ENCODE measurements around the gene CHCT1.
A peak's percentile ranks its signal among the peaks of the same experiment; 100 is the strongest.
"Not testable (repeated sequence)": the region's sequence is repeated elsewhere in the genome, so short reads cannot be mapped to it uniquely, and the experiment has no call there.

CHCT1 gene

DNA sequence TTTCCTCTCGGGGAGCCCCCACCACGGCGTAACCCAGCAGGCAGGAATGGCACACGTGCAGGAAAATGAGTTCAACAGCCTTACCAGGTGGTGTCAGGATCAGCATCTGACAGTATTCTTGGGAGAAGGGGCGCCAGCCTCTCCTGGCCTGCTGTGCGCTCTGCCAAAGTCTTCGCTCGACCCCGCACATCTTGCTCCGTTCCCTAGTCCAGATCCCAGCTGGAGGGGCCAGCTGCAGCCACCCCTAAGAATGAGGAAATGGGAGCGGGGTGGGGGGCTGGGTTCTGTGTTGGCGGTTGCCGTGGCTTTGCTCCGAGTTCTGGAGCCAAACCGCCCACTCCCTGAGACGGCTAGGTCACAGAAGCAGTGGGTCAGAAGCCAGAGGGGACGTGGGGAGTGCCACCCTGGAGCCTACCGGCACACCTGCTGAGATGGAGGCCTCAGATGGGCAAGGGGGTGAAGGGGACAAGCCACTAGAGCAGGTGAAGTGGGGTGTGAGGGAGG is at the start of gene CHCT1:
Gene CHCT1, plus strand, starts transcription at position 328 of the 504 bp plus-strand sequence. Its CDS starts 104 bp downstream, at position 432.
- H3K27me3 ChIP-seq (ENCODE audit: insufficient read depth, insufficient read length), result peaks cover 14% of the 10 kb centered on the region
- peak within 1 kb of the TSS; percentile 88 for H3K9ac ChIP-seq (ENCODE audit: insufficient read length, low read depth)
- no peaks in the 10 kb centered on the region for H3K4me1 ChIP-seq (ENCODE audit: insufficient read depth, insufficient read length)
- H3K36me3 ChIP-seq (ENCODE audit: insufficient read depth, insufficient read length, low read length), result no peaks in the 10 kb centered on the region
- TF ChIP-seq ZNF274 (IDR thresholded peaks at IDR 0.05; ENCODE audit: low read depth, low read length) (no peak), SUZ12 (IDR thresholded peaks at IDR 0.05; ENCODE audit: extremely low read depth, insufficient read depth, insufficient read length) (no peak), YY1 (IDR thresholded peaks at IDR 0.05; ENCODE audit: insufficient read depth, insufficient read length) (no peak)
- no peak for DNase-seq (ENCODE audit: low read depth, low spot score)
- no peaks in the 10 kb centered on the region for H3K9me3 ChIP-seq (ENCODE audit: insufficient read depth, low read length)
- peak within 1 kb of the TSS; percentile 53 for H3K4me3 ChIP-seq (ENCODE audit: insufficient read length, low read depth)

GRCh38 chr17:60372790-60373483 is 49.4 kb upstream of the CHCT1 start:
- no peaks in the 10 kb centered on the region for H3K9me3 ChIP-seq (ENCODE audit: insufficient read depth, low read length)
- H3K4me1 ChIP-seq (ENCODE audit: insufficient read depth, insufficient read length), result no peaks in the 10 kb centered on the region
- H3K27me3 ChIP-seq (ENCODE audit: insufficient read depth, insufficient read length), result no peaks in the 10 kb centered on the region
- peaks cover 10% of the 10 kb centered on the region for H3K36me3 ChIP-seq (ENCODE audit: insufficient read depth, insufficient read length, low read length)
- H3K4me3 ChIP-seq (ENCODE audit: insufficient read length, low read depth), result no peak overlapping the region
- no peak overlapping the region for H3K9ac ChIP-seq (ENCODE audit: insufficient read length, low read depth)
- no peak for DNase-seq (ENCODE audit: low read depth, low spot score)
- TF ChIP-seq SUZ12 (IDR thresholded peaks at IDR 0.05; ENCODE audit: extremely low read depth, insufficient read depth, insufficient read length) (no peak), YY1 (IDR thresholded peaks at IDR 0.05; ENCODE audit: insufficient read depth, insufficient read length) (no peak), ZNF274 (IDR thresholded peaks at IDR 0.05; ENCODE audit: low read depth, low read length) (no peak)

DNA sequence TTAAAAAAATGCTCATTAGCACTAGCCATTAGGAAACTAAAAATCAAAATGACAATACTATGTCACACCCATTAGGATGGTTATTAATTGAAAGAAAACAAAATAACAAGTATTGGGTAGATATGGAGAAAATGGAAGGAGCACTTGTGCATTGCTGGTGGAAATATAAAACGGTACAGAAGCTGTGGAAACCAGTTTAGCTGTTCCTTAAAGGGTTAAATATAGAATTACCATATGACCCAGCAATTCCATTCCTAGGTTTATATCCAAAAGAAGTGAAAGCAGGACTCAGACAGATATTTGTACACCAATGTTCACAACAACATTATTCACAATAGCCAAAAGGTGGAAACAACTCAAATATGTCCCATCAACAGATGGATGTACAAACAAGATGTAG is 44.1 kb upstream of the CHCT1 start:
- not testable (repeated sequence) for H3K4me1 ChIP-seq (ENCODE audit: insufficient read depth, insufficient read length); H3K9me3 ChIP-seq (ENCODE audit: insufficient read depth, low read length); H3K9ac ChIP-seq (ENCODE audit: insufficient read length, low read depth); H3K27me3 ChIP-seq (ENCODE audit: insufficient read depth, insufficient read length); H3K4me3 ChIP-seq (ENCODE audit: insufficient read length, low read depth); DNase-seq (ENCODE audit: low read depth, low spot score)
- H3K36me3 ChIP-seq (ENCODE audit: insufficient read depth, insufficient read length, low read length), result peaks cover 10% of the 10 kb centered on the region

DNA sequence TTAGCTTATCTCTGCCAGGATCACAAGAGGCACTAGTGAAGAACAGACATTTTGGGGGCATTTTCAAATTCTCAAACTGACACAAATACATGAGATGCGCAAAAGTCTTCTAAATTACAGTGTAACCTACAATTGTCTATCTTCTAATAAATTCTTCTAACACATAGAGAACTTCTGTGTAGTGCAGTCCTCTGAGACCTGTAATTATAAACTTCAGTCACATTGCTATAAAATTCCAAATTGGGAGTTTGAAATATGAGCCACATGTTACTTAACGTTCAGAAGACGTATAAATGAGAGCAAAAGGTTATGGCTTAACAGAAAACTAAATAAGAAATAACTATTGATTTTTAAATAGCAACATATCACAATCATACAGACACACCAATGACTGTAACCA is 42.8 kb upstream of the CHCT1 start:
- H3K4me1 ChIP-seq (ENCODE audit: insufficient read depth, insufficient read length); H3K36me3 ChIP-seq (ENCODE audit: insufficient read depth, insufficient read length, low read length); H3K4me3 ChIP-seq (ENCODE audit: insufficient read length, low read depth); H3K9me3 ChIP-seq (ENCODE audit: insufficient read depth, low read length); H3K9ac ChIP-seq (ENCODE audit: insufficient read length, low read depth); H3K27me3 ChIP-seq (ENCODE audit: insufficient read depth, insufficient read length); DNase-seq (ENCODE audit: low read depth, low spot score): not testable (repeated sequence)

GRCh38 chr17:60381958-60382357 is 40.3 kb upstream of the CHCT1 start:
- Histone ChIP-seq H3K27me3 (ENCODE audit: insufficient read depth, insufficient read length) (no peaks in the 10 kb centered on the region), H3K9ac (ENCODE audit: insufficient read length, low read depth) (no peak overlapping the region), H3K36me3 (ENCODE audit: insufficient read depth, insufficient read length, low read length) (peaks cover 5% of the 10 kb centered on the region), H3K4me3 (ENCODE audit: insufficient read length, low read depth) (no peak overlapping the region), H3K4me1 (ENCODE audit: insufficient read depth, insufficient read length) (peaks cover 3% of the 10 kb centered on the region), H3K9me3 (ENCODE audit: insufficient read depth, low read length) (no peaks in the 10 kb centered on the region)
- DNase-seq (ENCODE audit: low read depth, low spot score), result no peak
- no peak for TF ChIP-seq ZNF274 (IDR thresholded peaks at IDR 0.05; ENCODE audit: low read depth, low read length)
- TF ChIP-seq YY1 (IDR thresholded peaks at IDR 0.05; ENCODE audit: insufficient read depth, insufficient read length), result no peak
- no peak for TF ChIP-seq SUZ12 (IDR thresholded peaks at IDR 0.05; ENCODE audit: extremely low read depth, insufficient read depth, insufficient read length)

- Histone ChIP-seq H3K36me3 (ENCODE audit: insufficient read depth, insufficient read length, low read length) (peaks cover 5% of the 10 kb centered on the region), H3K9me3 (ENCODE audit: insufficient read depth, low read length) (no peaks in the 10 kb centered on the region), H3K4me3 (ENCODE audit: insufficient read length, low read depth) (no peak overlapping the region), H3K27me3 (ENCODE audit: insufficient read depth, insufficient read length) (no peaks in the 10 kb centered on the region), H3K9ac (ENCODE audit: insufficient read length, low read depth) (no peak overlapping the region), H3K4me1 (ENCODE audit: insufficient read depth, insufficient read length) (peaks cover 3% of the 10 kb centered on the region)
- no peak for TF ChIP-seq SUZ12 (IDR thresholded peaks at IDR 0.05; ENCODE audit: extremely low read depth, insufficient read depth, insufficient read length)
- TF ChIP-seq ZNF274 (IDR thresholded peaks at IDR 0.05; ENCODE audit: low read depth, low read length), result no peak
- no peak for TF ChIP-seq YY1 (IDR thresholded peaks at IDR 0.05; ENCODE audit: insufficient read depth, insufficient read length)
- no peak for DNase-seq (ENCODE audit: low read depth, low spot score)
These were observed 38.9 kb upstream of the CHCT1 start for GRCh38 chr17:60383379-60383778.

DNA sequence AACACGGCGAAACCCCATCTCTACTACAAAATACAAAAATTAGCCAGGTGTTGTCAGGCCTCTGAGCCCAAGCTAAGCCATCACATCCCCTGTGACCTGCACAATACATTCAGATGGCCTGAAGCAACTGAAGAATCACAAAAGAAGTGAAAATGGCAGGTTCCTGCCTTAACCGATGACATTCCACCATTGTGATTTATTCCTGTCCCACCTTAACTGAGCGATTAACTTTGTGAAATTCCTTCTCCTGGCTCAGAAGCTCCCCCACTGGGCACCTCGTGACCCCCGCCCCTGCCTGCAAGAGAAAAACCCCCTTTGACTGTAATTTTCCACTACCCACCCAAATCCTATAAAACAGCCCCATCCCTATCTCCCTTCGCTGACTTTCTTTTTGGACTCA is 37.4 kb upstream of the CHCT1 start:
- peak; percentile 30 for DNase-seq (ENCODE audit: low read depth, low spot score)
- H3K9me3 ChIP-seq (ENCODE audit: insufficient read depth, low read length); H3K4me3 ChIP-seq (ENCODE audit: insufficient read length, low read depth); H3K27me3 ChIP-seq (ENCODE audit: insufficient read depth, insufficient read length); H3K4me1 ChIP-seq (ENCODE audit: insufficient read depth, insufficient read length); H3K9ac ChIP-seq (ENCODE audit: insufficient read length, low read depth); H3K36me3 ChIP-seq (ENCODE audit: insufficient read depth, insufficient read length, low read length): not testable (repeated sequence)

Measured in NT2/D1 (cell line).